K562 (cell line): ENCODE measurements around the gene OSCAR. TPM values are rescaled to one million over a fixed set of nuclear protein-coding genes. Genes with fewer than 3 reads are reported as not detected.

ENCODE experiments used
- ATF1 ChIP-seq, 2 experiments: fragments of 450-650 bp in 1 of 2; IDR thresholded peaks; 2 replicates each; pipeline ENCODE4 v1.6.1; 2016; ENCODE audit warnings: missing compliant biosample characterization in 1 of 2, missing genetic modification characterization in 1 of 2
- ATF7 ChIP-seq: fragments of 450-650 bp; IDR thresholded peaks from 2 replicates; pipeline ENCODE4 v1.7.1; 2014; ENCODE audit warnings: mild to moderate bottlenecking, moderate library complexity
- CREM ChIP-seq: IDR thresholded peaks from 2 replicates; pipeline ENCODE4 v1.6.1; 2014; ENCODE audit warnings: antibody characterized with exemption, low read depth
- FOXM1 ChIP-seq, 2 experiments: fragments of 450-650 bp in 1 of 2; sonication (generic) in 1 of 2; formaldehyde crosslinking in 1 of 2; IDR thresholded peaks; 2 replicates each; pipeline versions ENCODE4 v1.6.1 to v1.9.0; 2017 to 2022; ENCODE audit warnings: low read depth in 2 of 2, mild to moderate bottlenecking in 2 of 2, missing genetic modification reagents in 1 of 2, moderate library complexity in 1 of 2
- HDAC1 ChIP-seq, 2 experiments: fragments of 450-650 bp; IDR thresholded peaks; 2 replicates each; pipeline ENCODE4 v1.6.1; 2016 to 2017; ENCODE audit warnings: inconsistent platforms in 1 of 2, mild to moderate bottlenecking in 1 of 2, moderate library complexity in 1 of 2
- HLTF ChIP-seq: fragments of 450-650 bp; IDR thresholded peaks from 2 replicates; pipeline ENCODE4 v1.6.1; 2016
- NRF1 ChIP-seq, 2 experiments: fragments of 450-650 bp; IDR thresholded peaks in 1 of 2; conservative IDR thresholded peaks in 1 of 2; 2 replicates each; pipeline ENCODE4 v1.6.1; 2014; ENCODE audit warnings: mild to moderate bottlenecking in 2 of 2
- POLR3G ChIP-seq: IDR thresholded peaks from 2 replicates; pipeline ENCODE4 v1.6.1; 2011; ENCODE audit not compliant: insufficient read length, insufficient replicate concordance; ENCODE audit errors: extremely low read depth
- SNRNP70 ChIP-seq: fragments of 200-400 bp; formaldehyde crosslinking; optimal IDR thresholded peaks from 2 replicates; pipeline ENCODE3; 2017; ENCODE audit warnings: low read depth, low read length
- SP2 ChIP-seq: IDR thresholded peaks from 2 replicates; pipeline ENCODE4 v1.6.1; 2011; ENCODE audit warnings: mild to moderate bottlenecking, low read depth, low read length, moderate library complexity; ENCODE audit not compliant: poor library complexity, severe bottlenecking; ENCODE audit errors: extremely low read depth
- XRCC5 ChIP-seq: fragments of 200-400 bp; formaldehyde crosslinking; IDR thresholded peaks from 2 replicates; pipeline ENCODE4 v1.6.1; 2017; ENCODE audit warnings: low read depth, mild to moderate bottlenecking, low read length
- polyA plus RNA-seq, 8 experiments: library from polyadenylated mRNA; depleted of rRNA in 4 of 8; stranded (reverse) in 5 of 8; unstranded in 3 of 8; fragments of >200 nt; fragmentation: Nextera tagmentation in 2 of 8; fragmentation: Illumina TruSeq in 1 of 8; extraction: Ambion mirVana in 2 of 8; extraction: Trizol in 1 of 8; gene quantifications; 2 replicates each; pipeline versions ENCODE4 v1.2.1 to v1.2.3, GENCODE V29; 2011 to 2014; ENCODE audit warnings: inconsistent platforms in 1 of 8, missing spikeins in 1 of 8
- total RNA-seq, 7 experiments: library from RNA; depleted of rRNA in 6 of 7; stranded (reverse); fragments of >200 nt in 6 of 7; fragmentation: Illumina TruSeq in 2 of 7; extraction: Trizol in 2 of 7; gene quantifications; 2 replicates each; pipeline versions ENCODE4 v1.2.1 to v1.2.3, GENCODE V29; 2011 to 2021; ENCODE audit warnings: low replicate concordance in 1 of 7
- TF ChIP-seq, protein P1 (sequence below): conservative IDR thresholded peaks from 2 replicates; pipeline ENCODE4 v1.6.1; 2011; ENCODE audit warnings: low read depth, mild to moderate bottlenecking, low read length; ENCODE audit not compliant: control insufficient read depth
- TF ChIP-seq, protein P2 (sequence below): fragments of 450-650 bp; IDR thresholded peaks from 2 replicates; pipeline ENCODE4 v1.6.1; 2018; ENCODE audit warnings: mild to moderate bottlenecking, low read depth; ENCODE audit not compliant: partially characterized antibody
- TF ChIP-seq, protein P3 (sequence below): sonication (generic); formaldehyde crosslinking; IDR thresholded peaks from 2 replicates; pipeline ENCODE4 v1.8.0; 2022; ENCODE audit warnings: missing genetic modification reagents, mild to moderate bottlenecking, moderate library complexity, borderline replicate concordance
- TF ChIP-seq, protein P4 (sequence below): fragments of 150-350 bp; IDR thresholded peaks from 2 replicates; pipeline ENCODE4 v1.6.1; 2014; ENCODE audit warnings: low read depth, mild to moderate bottlenecking, low read length, borderline replicate concordance
- TF ChIP-seq, protein P5 (sequence below), 2 experiments: fragments of 450-650 bp in 1 of 2; sonication (generic) in 1 of 2; formaldehyde crosslinking in 1 of 2; IDR thresholded peaks in 1 of 2; conservative IDR thresholded peaks in 1 of 2; 2 replicates each; pipeline versions ENCODE4 v1.6.1 to v1.8.1; 2016 to 2023; ENCODE audit warnings: mild to moderate bottlenecking in 2 of 2, moderate library complexity in 2 of 2, inconsistent platforms in 1 of 2, missing genetic modification reagents in 1 of 2

The OSCAR gene
- total and polyA plus RNA-seq, 9 of the 15 experiments (the other 6 are each of a cell fraction or from before 2014, with no cell fraction given) = 0.09 to 0.62 (median 0.13) TPM; not detected in 5

DNA sequence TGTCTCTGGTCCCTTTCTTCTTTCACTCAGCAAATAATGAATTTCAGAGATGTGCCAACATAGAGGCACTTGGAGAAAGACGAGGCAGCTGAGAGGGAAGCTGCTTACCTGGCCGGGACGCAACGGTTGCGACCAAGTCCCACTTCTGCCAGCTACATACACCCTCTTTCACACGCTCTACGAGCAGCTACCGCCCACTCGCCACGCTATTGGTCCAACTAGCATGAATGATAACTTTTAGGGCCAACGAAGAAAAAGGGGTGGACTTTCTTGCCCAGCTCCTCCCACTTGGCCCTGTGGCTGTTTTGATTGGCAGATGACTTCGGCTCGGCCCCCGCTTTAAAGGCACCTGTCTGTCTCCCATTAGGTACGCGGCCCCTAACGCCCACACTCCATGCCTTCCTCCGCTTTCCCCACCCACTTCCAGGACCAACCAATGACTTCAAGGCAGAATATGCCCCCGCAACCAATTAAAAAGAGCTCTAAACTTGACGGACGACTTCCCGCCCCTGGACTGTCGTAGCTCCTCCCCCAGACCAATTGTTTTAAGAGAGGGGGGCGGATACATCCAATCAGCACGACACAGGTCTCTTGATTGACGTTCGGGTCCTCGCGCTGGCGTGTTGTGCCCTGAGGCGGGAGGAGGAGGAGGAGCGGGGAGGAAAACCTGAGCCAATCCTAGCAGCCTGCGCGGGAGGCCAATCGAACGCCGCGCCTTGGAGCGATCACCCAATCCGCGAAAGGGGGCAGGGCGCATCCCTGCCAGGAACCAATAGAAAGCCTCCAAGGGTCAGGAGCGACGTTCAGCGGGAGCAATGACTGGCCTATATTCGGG is 36.5 kb upstream of the OSCAR start (continued):
- TF ChIP-seq POLR3G (no peak), NRF1 (conservative IDR thresholded peaks at IDR 0.05 in 1 of 2, IDR thresholded peaks at IDR 0.05 in 1 of 2) (peak; percentile 92 to 93), HLTF (no peak), ATF1 (CRISPR knock-in tag; IDR thresholded peaks at IDR 0.05) (no peak), ATF1 (tag; IDR thresholded peaks at IDR 0.05) (peak; percentile 88), SNRNP70 (no peak), FOXM1 (IDR thresholded peaks at IDR 0.05; ENCODE audit: low read depth) (0 out of 2 replicates have a peak, but pooled peaks have one; percentile 37), FOXM1 (CRISPR knock-in tag; IDR thresholded peaks at IDR 0.05; ENCODE audit: low read depth) (no peak), HDAC1 (IDR thresholded peaks at IDR 0.05) (0 out of 4 replicates have a peak, but pooled peaks of 1 of the 2 experiments have one; percentile 62), XRCC5 (0 out of 2 replicates have a peak, but pooled peaks have one; percentile 24), ATF7 (peak; percentile 83), SP2 (peak; percentile 95), CREM (peak; percentile 59)
- TF ChIP-seq, protein P1, sequence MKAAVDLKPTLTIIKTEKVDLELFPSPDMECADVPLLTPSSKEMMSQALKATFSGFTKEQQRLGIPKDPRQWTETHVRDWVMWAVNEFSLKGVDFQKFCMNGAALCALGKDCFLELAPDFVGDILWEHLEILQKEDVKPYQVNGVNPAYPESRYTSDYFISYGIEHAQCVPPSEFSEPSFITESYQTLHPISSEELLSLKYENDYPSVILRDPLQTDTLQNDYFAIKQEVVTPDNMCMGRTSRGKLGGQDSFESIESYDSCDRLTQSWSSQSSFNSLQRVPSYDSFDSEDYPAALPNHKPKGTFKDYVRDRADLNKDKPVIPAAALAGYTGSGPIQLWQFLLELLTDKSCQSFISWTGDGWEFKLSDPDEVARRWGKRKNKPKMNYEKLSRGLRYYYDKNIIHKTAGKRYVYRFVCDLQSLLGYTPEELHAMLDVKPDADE = peak; percentile 47; the same call in 1 of the 2 replicates
- TF ChIP-seq, protein P2, sequence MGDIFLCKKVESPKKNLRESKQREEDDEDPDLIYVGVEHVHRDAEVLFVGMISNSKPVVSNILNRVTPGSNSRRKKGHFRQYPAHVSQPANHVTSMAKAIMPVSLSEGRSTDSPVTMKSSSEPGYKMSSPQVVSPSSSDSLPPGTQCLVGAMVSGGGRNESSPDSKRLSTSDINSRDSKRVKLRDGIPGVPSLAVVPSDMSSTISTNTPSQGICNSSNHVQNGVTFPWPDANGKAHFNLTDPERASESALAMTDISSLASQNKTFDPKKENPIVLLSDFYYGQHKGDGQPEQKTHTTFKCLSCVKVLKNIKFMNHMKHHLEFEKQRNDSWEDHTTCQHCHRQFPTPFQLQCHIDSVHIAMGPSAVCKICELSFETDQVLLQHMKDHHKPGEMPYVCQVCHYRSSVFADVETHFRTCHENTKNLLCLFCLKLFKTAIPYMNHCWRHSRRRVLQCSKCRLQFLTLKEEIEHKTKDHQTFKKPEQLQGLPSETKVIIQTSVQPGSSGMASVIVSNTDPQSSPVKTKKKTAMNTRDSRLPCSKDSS = no peak
- TF ChIP-seq, protein P3, sequence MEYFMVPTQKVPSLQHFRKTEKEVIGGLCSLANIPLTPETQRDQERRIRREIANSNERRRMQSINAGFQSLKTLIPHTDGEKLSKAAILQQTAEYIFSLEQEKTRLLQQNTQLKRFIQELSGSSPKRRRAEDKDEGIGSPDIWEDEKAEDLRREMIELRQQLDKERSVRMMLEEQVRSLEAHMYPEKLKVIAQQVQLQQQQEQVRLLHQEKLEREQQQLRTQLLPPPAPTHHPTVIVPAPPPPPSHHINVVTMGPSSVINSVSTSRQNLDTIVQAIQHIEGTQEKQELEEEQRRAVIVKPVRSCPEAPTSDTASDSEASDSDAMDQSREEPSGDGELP = peak; percentile 20; the same call in 1 of the 2 replicates
- TF ChIP-seq, protein P4, sequence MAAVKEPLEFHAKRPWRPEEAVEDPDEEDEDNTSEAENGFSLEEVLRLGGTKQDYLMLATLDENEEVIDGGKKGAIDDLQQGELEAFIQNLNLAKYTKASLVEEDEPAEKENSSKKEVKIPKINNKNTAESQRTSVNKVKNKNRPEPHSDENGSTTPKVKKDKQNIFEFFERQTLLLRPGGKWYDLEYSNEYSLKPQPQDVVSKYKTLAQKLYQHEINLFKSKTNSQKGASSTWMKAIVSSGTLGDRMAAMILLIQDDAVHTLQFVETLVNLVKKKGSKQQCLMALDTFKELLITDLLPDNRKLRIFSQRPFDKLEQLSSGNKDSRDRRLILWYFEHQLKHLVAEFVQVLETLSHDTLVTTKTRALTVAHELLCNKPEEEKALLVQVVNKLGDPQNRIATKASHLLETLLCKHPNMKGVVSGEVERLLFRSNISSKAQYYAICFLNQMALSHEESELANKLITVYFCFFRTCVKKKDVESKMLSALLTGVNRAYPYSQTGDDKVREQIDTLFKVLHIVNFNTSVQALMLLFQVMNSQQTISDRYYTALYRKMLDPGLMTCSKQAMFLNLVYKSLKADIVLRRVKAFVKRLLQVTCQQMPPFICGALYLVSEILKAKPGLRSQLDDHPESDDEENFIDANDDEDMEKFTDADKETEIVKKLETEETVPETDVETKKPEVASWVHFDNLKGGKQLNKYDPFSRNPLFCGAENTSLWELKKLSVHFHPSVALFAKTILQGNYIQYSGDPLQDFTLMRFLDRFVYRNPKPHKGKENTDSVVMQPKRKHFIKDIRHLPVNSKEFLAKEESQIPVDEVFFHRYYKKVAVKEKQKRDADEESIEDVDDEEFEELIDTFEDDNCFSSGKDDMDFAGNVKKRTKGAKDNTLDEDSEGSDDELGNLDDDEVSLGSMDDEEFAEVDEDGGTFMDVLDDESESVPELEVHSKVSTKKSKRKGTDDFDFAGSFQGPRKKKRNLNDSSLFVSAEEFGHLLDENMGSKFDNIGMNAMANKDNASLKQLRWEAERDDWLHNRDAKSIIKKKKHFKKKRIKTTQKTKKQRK = peak; percentile 96
- TF ChIP-seq, protein P5, sequence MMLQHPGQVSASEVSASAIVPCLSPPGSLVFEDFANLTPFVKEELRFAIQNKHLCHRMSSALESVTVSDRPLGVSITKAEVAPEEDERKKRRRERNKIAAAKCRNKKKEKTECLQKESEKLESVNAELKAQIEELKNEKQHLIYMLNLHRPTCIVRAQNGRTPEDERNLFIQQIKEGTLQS (IDR thresholded peaks at IDR 0.05) = no peak
- TF ChIP-seq, protein P5 (CRISPR knock-in tag; conservative IDR thresholded peaks at IDR 0.05) = no peak
